Testis (tissue), 2 donors: Measurements from ENCODE around the gene CPNE4.

Experiments used
- CTCF ChIP-seq, 3 experiments: fragments of 450-650 bp in 2 of 3; fragments of 200-600 bp in 1 of 3; sonication (generic) in 1 of 3; IDR thresholded peaks; one replicate each; pipeline ENCODE4 v1.5.1; 2016 to 2019; ENCODE audit warnings: antibody characterized with exemption in 3 of 3, mild to moderate bottlenecking in 2 of 3, moderate library complexity in 1 of 3
- POLR2A ChIP-seq: fragments of 450-650 bp; IDR thresholded peaks from one replicate; pipeline ENCODE4 v1.6.1; 2017; ENCODE audit warnings: antibody characterized with exemption, mild to moderate bottlenecking, moderate library complexity

- no peak for TF ChIP-seq CTCF (IDR thresholded peaks at IDR 0.05)
- TF ChIP-seq POLR2A = no peak
Observed at GRCh38 chr3:131995891-131996290, 38.9 kb downstream of the CPNE4 start.
